ENCODE measurements around the gene ZNF775.

The ZNF775 gene

DNA sequence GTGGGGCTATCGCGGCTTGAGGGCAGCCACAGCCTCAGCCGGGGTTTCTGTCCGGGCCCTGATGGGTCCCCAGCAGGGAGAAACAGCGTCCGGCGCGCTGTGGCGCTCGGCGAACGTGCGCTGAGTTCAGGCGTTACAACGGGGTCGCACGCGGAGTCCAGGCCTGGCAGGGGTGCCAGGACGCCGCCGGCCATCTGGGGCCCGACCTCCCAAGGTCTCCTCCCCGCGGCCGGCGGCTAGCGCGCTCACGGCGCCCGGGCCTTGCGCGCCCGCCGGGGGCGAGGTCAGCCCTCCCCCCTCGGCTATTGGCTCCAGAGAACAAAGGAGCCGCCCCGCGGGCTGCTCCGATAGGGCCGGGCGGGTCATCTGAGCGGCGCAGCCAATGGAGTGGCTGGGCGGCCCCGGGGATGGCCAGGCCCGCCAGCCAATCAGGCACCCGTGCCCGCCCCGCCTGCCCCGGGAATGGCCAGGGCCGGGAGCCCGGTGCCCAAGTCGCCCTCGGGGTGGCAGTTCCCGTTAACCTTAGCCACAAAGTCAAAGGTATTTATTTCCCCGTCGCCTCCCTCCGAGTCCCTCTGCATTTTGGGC is at the start of gene ZNF775:
ZNF775 (plus strand) TSS at position 478 of the 588 bp plus-strand sequence. CDS start 9,141 bp downstream, outside the sequence.
- peak within 1 kb of the TSS; percentile 83 for H3K4me3 ChIP-seq (ENCODE audit: low read depth, low read length)
- TF ChIP-seq CTCF (IDR thresholded peaks at IDR 0.05; ENCODE audit: low read depth, low read length) = no peak
- DNase-seq (ENCODE audit: low read depth, low spot score) = peak; percentile 95
- in situ Hi-C loops (cut with HindIII; ENCODE audit: low sequenced_read_pairs) = no loop called here

DNA sequence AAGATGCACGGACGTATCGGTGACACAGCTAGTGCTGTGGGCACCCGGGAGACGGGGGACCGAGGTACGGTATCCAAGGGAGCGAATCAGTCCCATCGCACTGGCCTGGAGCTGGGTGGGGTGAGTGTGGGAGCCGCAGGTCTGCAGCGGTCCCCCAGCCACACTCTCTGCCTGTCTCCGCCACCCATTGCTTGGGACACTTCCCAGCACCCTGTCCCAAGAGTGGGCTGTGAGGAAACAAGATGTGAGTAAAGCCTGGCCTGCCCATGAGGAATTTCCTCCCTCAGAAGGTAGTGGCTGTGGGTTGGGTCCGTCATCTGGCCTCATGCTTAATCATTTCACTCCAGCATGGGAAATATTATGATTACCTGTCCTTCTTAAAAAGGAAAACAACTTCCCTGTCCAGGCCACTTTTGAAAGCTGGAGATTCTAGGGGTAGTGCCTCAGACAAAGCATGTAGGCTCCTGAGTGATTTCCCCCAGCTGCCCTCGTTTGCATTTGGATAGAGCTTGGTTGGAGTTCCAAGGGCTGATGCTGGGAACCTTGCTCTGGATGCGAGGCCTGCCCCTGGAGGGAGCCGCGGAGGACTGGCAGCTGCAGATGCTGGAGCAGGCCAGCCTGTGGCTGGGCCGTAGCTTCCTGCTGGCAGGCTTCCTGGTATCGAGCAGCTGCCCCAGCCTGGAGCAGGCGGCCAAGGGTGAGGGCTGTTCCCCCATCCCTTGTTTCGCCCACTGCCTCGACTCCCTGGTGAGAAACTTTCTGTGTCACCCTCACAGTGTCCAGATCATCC is 49.6 kb upstream of the ZNF775 start:
- in situ Hi-C loops (cut with HindIII; ENCODE audit: low sequenced_read_pairs) = no loop called here
- no peak for TF ChIP-seq CTCF (IDR thresholded peaks at IDR 0.05; ENCODE audit: low read depth, low read length)
- DNase-seq (ENCODE audit: low read depth, low spot score) = no peak
- H3K4me3 ChIP-seq (ENCODE audit: low read depth, low read length) = no peak overlapping the region

- no peak for TF ChIP-seq CTCF (IDR thresholded peaks at IDR 0.05; ENCODE audit: low read depth, low read length)
- no peak for DNase-seq (ENCODE audit: low read depth, low spot score)
- in situ Hi-C loops (cut with HindIII; ENCODE audit: low sequenced_read_pairs) = no loop called here
- H3K4me3 ChIP-seq (ENCODE audit: low read depth, low read length) = no peak overlapping the region
These were observed 48.8 kb upstream of the ZNF775 start for GRCh38 chr7:150330211-150330885.

DNA sequence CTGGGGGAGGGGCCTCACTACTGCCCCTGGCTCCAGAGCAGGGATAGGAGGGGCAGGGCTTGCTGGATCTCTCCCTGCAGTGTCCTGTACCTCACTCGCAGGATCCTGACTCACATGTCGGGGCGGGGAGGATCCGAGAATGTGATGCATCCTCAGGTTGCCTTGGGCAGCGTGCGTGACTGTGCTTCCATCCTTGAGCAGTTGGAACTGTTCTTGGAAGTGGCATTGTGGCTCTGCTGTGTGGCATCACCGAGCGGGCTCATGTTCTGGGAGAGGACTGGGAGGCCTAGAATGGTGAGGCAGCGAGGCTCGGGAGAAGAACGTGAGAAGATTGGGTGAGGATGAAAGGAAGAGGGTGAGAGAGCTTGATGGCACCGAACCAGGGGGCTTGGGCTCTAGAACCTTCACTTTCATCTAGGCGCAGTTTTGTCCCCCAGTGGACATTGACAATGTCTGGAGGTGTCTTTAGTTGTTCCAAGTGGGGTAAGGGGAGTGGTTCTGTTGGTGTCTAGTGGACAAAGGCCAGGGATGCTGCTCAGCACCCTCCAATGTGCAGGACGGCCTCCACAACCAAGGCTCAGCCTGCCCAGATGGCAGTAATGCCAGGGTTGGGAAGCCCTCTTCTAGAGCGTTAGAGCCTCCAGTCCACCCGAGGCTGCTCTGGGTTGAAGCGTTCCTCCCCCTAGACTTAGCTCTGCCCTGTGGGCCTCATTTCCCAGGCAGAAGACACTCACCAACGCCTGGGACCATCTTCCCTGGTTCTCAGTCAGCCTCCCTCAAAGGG is 46.1 kb upstream of the ZNF775 start:
- TF ChIP-seq CTCF (IDR thresholded peaks at IDR 0.05; ENCODE audit: low read depth, low read length) = no peak
- in situ Hi-C loops (cut with HindIII; ENCODE audit: low sequenced_read_pairs) = no loop called here
- no peak for DNase-seq (ENCODE audit: low read depth, low spot score)
- H3K4me3 ChIP-seq (ENCODE audit: low read depth, low read length) = no peak overlapping the region

GRCh38 chr7:150333659-150334058 is 45.5 kb upstream of the ZNF775 start:
- no peak overlapping the region for H3K4me3 ChIP-seq (ENCODE audit: low read depth, low read length)
- no peak for DNase-seq (ENCODE audit: low read depth, low spot score)
- in situ Hi-C loops (cut with HindIII; ENCODE audit: low sequenced_read_pairs) = no loop called here
- no peak for TF ChIP-seq CTCF (IDR thresholded peaks at IDR 0.05; ENCODE audit: low read depth, low read length)

GRCh38 chr7:150334108-150334507 is 45.0 kb upstream of the ZNF775 start:
- in situ Hi-C loops (cut with HindIII; ENCODE audit: low sequenced_read_pairs) = no loop called here
- DNase-seq (ENCODE audit: low read depth, low spot score) = no peak
- TF ChIP-seq CTCF (IDR thresholded peaks at IDR 0.05; ENCODE audit: low read depth, low read length) = no peak
- no peak overlapping the region for H3K4me3 ChIP-seq (ENCODE audit: low read depth, low read length)

All from astrocyte of the spinal cord (primary cell).